Large intestine (tissue), 3 donors: ENCODE data around the gene UAP1L1. TPM values are rescaled to one million over a fixed set of nuclear protein-coding genes. Genes with fewer than 3 reads are reported as not detected.

Source experiments
- DNase-seq, 2 donors: peaks; one replicate each; pipeline versions ENCODE4 v3.0.0 to v3.0.0-alpha.2; 2013
- H3K27ac ChIP-seq: one replicate; pipeline ENCODE4 v1.5.1; 2013; ENCODE audit warnings: low read length
- H3K27me3 ChIP-seq: 2 replicates; pipeline ENCODE4 v1.6.1; 2013; ENCODE audit warnings: low read length; ENCODE audit not compliant: control insufficient read depth, insufficient read depth
- H3K36me3 ChIP-seq: 2 replicates; pipeline ENCODE4 v1.6.1; 2013; ENCODE audit warnings: low read length; ENCODE audit not compliant: control insufficient read depth, insufficient read depth
- H3K4me1 ChIP-seq: one replicate; pipeline ENCODE4 v1.6.1; 2013; ENCODE audit warnings: low read length; ENCODE audit not compliant: control insufficient read depth, insufficient read depth
- H3K4me3 ChIP-seq: one replicate; pipeline ENCODE4 v1.5.1; 2013; ENCODE audit warnings: low read length
- H3K9me3 ChIP-seq: one replicate; pipeline ENCODE4 v1.6.1; 2013; ENCODE audit warnings: mild to moderate bottlenecking, low read depth, low read length, moderate library complexity; ENCODE audit not compliant: control insufficient read depth
- WGBS: methylation state at CpG from one replicate; pipeline ENCODE4 v1.1.5; 2013; ENCODE audit warnings: low lambda C conversion rate; ENCODE audit not compliant: insufficient coverage; 5-methylcytosine and 5-hydroxymethylcytosine counted together
- polyA plus RNA-seq: library from polyadenylated mRNA; unstranded; fragments of 120-200 nt; gene quantifications from one replicate; pipeline ENCODE4 v1.2.1, GENCODE V29; 2013

Gene UAP1L1
- polyA plus RNA-seq, 1 donor, result 32.4 TPM

- no peak overlapping the region for H3K27ac ChIP-seq
- peaks cover 90% of the 10 kb centered on the region for H3K36me3 ChIP-seq
- no peaks in the 10 kb centered on the region for H3K27me3 ChIP-seq
- H3K9me3 ChIP-seq, result no peaks in the 10 kb centered on the region
- H3K4me1 ChIP-seq, result no peaks in the 10 kb centered on the region
- H3K4me3 ChIP-seq, result no peak overlapping the region
- WGBS, result no CpG with 5 or more reads among the region's 37 CpGs
- no peak for DNase-seq
These were observed 26.1 kb downstream of the UAP1L1 start for GRCh38 chr9:137103206-137103999.

DNA sequence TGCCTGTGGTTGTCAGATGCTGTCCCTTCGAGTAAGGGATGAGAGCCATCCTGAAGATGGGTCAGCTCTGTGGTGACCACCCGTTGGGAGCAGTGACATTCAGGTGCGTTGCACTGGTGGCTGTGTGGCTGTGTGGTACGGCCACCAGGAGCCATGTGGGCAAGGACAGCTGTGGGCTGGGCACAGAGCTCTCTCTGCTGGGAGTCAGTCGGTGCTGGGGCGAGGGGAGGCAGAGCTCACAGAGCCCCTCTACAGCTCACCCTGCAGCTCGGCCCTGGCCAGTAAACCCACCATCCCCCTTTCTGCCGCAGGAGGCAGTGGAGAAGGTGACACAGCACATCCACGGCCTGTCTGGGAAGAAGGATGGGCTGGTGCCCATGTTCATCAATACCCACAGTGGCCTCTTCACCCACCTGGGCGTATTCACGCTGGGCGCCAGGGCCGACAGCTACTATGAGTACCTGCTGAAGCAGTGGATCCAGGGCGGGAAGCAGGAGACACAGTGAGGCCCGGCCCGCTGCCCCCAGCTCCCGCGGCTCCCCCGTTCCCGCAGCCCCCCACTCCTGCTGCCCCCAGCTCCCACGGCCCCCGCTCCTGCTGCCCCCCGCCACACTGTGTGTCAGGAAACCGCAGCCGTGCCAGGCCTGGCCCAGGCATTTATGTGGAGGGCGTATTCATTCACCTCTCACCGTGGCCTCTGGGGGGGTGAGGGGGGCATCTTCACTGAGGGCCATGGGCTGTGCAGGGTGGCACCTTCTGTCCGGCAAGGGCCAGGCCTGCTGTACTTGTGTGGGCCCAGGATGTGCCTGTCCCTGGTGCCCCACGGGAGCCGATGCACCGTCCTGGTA is 28.7 kb downstream of the UAP1L1 start:
- H3K27me3 ChIP-seq, result no peaks in the 10 kb centered on the region
- H3K4me1 ChIP-seq, result no peaks in the 10 kb centered on the region
- H3K4me3 ChIP-seq, result no peak overlapping the region
- WGBS, result no CpG with 5 or more reads among the region's 31 CpGs
- peaks cover 84% of the 10 kb centered on the region for H3K36me3 ChIP-seq
- no peak for DNase-seq
- H3K27ac ChIP-seq, result no peak overlapping the region
- no peaks in the 10 kb centered on the region for H3K9me3 ChIP-seq

DNA sequence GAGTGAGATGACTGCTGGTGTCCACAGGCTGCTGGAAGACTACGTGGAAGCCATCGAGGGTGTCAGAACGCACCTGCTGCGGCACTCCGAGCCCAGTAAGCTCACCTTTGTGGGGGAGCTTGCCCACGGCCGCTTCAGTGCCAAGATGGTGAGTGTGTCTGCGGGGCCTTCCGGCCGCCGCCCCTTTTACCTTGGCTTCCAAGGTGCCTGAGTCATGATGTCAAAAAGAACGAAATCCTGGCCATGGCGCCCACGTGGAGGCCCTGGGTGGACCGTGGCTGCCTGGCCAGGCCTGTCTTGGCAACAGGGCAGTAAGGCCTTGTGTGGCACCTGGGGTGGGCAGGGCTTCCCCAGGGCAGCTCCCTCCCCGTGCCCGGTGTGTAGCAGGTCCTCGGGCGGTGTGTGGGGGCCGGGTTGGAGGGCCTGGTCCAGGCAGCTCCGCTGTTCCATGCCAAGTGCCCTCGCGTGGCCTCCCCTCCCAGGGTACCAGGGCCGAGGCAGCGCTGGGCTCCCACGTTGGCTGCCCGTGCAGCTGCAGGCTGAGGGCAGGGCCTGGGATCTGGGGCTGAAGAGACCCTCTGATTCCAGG is 29.4 kb downstream of the UAP1L1 start:
- no peaks in the 10 kb centered on the region for H3K4me1 ChIP-seq
- no peak for DNase-seq
- peaks cover 77% of the 10 kb centered on the region for H3K36me3 ChIP-seq
- H3K9me3 ChIP-seq, result peaks cover 2% of the 10 kb centered on the region
- H3K27me3 ChIP-seq, result no peaks in the 10 kb centered on the region
- WGBS, result no CpG with 5 or more reads among the region's 27 CpGs
- no peak overlapping the region for H3K4me3 ChIP-seq
- H3K27ac ChIP-seq, result no peak overlapping the region

DNA sequence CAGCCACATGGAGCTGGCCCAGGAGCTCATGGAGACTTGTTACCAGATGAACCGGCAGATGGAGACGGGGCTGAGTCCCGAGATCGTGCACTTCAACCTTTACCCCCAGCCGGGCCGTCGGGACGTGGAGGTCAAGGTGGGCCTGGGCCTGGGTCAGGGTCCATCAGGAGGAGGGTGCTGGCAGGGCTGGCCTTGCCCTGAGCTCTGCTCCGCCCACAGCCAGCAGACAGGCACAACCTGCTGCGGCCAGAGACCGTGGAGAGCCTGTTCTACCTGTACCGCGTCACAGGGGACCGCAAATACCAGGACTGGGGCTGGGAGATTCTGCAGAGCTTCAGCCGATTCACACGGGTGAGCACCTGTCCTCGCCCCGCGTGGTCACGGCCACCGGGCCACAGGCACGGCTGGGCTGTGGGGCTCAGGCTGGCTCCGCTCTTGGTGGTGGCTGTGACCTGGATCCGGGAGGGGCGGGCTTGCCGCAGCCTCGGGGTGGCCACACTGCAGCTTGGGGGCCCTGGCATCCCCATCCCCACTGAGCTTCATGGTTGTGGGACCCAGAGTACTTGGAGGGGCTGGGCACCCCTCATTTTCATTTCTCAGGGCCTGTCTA is 30.1 kb downstream of the UAP1L1 start:
- Histone ChIP-seq H3K36me3 (peaks cover 75% of the 10 kb centered on the region), H3K4me1 (no peaks in the 10 kb centered on the region), H3K4me3 (no peak overlapping the region), H3K27me3 (no peaks in the 10 kb centered on the region), H3K9me3 (peaks cover 6% of the 10 kb centered on the region), H3K27ac (no peak overlapping the region)
- no CpG with 5 or more reads among the region's 27 CpGs for WGBS
- DNase-seq, result no peak

- WGBS, result no CpG with 5 or more reads among the region's 17 CpGs
- H3K27ac ChIP-seq, result no peak overlapping the region
- H3K36me3 ChIP-seq, result peaks cover 70% of the 10 kb centered on the region
These were observed 30.7 kb downstream of the UAP1L1 start for GRCh38 chr9:137107982-137108381.

DNA sequence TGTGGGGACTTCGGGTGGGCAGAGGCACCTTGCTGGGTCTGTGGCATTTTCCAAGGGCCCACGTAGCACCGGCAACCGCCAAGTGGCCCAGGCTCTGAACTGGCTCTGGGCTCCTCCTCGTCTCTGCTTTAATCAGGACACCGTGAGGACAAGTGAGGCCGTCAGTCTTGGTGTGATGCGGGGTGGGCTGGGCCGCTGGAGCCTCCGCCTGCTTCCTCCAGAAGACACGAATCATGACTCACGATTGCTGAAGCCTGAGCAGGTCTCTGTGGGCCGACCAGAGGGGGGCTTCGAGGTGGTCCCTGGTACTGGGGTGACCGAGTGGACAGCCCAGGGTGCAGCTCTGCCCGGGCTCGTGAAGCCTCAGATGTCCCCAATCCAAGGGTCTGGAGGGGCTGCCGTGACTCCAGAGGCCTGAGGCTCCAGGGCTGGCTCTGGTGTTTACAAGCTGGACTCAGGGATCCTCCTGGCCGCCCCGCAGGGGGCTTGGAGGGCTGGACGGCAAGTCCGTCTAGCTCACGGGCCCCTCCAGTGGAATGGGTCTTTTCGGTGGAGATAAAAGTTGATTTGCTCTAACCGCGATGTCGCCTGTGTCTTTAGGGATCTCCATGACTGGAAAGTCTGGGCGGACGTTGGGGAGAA is 31.4 kb downstream of the UAP1L1 start:
- no CpG with 5 or more reads among the region's 29 CpGs for WGBS
- H3K36me3 ChIP-seq, result peaks cover 62% of the 10 kb centered on the region

More at GRCh38 chr9:137107982-137108381, 30.7 kb downstream of the UAP1L1 start:
- peaks cover 1% of the 10 kb centered on the region for H3K27me3 ChIP-seq
- no peaks in the 10 kb centered on the region for H3K4me1 ChIP-seq
- peaks cover 6% of the 10 kb centered on the region for H3K9me3 ChIP-seq
- no peak for DNase-seq
- H3K4me3 ChIP-seq, result no peak overlapping the region

GRCh38 chr9:137109250-137110146 is 32.2 kb downstream of the UAP1L1 start:
- H3K36me3 ChIP-seq, result peaks cover 56% of the 10 kb centered on the region

More for the DNA sequence above, 31.4 kb downstream of the UAP1L1 start:
- Histone ChIP-seq H3K4me3 (no peak overlapping the region), H3K27ac (no peak overlapping the region), H3K27me3 (peaks cover 6% of the 10 kb centered on the region), H3K4me1 (no peaks in the 10 kb centered on the region), H3K9me3 (peaks cover 6% of the 10 kb centered on the region)
- DNase-seq, result no peak

DNA sequence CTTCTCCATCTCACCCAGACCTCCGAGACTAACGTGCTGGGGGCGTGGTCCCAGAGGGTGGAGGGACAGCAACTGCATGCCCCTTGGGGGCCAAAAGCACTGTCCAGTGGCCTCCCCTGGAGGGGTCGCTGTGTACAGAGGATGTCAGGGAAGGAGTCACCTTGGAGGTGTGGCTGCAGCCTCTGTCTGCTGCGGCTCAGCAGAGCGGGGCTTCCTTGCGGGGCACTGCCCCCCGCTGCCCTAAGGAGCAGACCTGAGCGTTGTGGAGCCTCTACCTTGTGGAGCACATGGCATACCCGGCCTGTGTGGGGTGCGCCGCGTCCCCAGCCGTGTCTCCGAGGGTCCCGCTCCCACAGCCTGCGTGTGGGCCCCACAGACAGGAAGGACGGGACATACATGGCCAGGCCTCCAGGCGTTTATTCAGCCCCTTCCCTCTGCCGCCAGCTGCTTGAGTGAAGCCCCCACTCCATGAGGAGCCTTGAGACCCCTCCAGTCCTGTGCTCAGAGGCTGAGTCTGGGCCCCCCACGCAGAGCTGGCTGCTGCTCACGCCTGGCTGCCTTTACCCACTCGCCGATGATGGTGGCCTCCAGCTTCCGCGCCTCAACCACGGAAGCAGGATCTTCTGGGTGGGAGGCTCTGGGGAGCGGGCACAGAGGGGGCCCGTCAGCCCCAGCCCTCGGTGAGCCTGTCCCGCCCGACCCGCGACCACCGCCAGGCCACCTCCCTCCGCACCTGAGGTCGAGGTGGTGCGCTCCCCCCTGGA is 33.0 kb downstream of the UAP1L1 start:
- Histone ChIP-seq H3K27ac (no peak overlapping the region), H3K9me3 (peaks cover 11% of the 10 kb centered on the region), H3K36me3 (peaks cover 50% of the 10 kb centered on the region), H3K4me1 (peaks cover 6% of the 10 kb centered on the region), H3K4me3 (no peak overlapping the region), H3K27me3 (peaks cover 11% of the 10 kb centered on the region)
- DNase-seq, result no peak
- WGBS, result no CpG with 5 or more reads among the region's 38 CpGs

More at GRCh38 chr9:137109250-137110146, 32.2 kb downstream of the UAP1L1 start:
- H3K4me3 ChIP-seq, result no peak overlapping the region
- 100% methylated on average over 1 of the region's 34 CpGs for WGBS
- peaks cover 6% of the 10 kb centered on the region for H3K9me3 ChIP-seq
- DNase-seq, result no peak
- H3K27me3 ChIP-seq, result peaks cover 6% of the 10 kb centered on the region
- H3K4me1 ChIP-seq, result no peaks in the 10 kb centered on the region
- H3K27ac ChIP-seq, result no peak overlapping the region
